ENCODE measurements around the gene KIF22.

Gene KIF22

DNA sequence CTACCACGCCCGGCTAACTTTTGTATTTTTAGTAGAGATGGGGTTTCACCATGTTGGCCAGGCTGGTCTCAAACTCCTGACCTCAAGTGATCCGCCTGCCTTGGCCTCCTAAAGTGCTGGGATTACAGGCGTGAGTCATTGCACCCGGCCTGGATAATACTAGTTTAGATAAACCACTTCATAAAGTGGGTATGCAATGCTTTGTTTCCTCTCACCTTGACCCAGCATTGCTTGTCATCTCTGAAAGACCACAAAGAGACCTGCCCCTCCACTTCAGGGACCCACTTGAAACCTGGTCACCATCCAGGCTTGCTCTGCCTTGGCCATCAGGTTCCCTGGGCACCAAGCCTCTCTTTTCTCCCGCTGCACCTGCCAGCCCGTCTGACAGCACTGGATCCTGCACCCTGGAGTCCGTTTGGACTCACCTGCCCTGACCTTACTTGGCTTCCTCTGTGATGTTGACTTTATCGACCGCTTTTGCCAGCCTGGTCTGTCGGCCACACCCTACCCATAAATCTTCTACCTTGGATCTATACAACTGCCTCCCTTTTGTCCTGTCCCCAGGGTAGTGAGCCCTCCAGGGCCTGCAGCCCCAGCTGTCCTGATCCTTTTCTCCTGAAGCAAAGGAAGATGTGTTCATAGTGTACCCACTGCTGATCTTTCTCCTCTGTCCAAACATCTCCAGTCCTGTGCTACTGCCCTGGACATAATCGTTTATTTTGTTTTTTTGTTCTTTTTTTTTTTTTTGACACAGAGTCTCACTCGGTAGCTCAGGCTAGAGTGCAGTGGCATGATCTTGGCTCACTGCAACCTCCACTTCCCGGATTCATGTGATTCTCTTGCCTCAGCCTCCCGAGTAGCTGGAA lies 25.2 kb upstream of the KIF22 start:
- Histone ChIP-seq H3K4me3 (ENCODE audit: insufficient read depth, low read length, poor library complexity, severe bottlenecking) (no peak overlapping the region), H3K4me2 (ENCODE audit: low read depth, low read length, poor library complexity, severe bottlenecking) (no peak overlapping the region), H3K79me2 (ENCODE audit: insufficient read depth, low read length) (no peaks in the 10 kb centered on the region), H2AFZ (ENCODE audit: low read depth, low read length, severe bottlenecking) (no peak overlapping the region), H3K27ac (ENCODE audit: low read depth, low read length) (no peak overlapping the region), H3F3A (ENCODE audit: insufficient read depth) (no peaks in the 10 kb centered on the region), H3K9me3 (ENCODE audit: insufficient read depth, low read length) (no peaks in the 10 kb centered on the region), H4K20me1 (ENCODE audit: low read depth, low read length) (no peaks in the 10 kb centered on the region), H3K9me2 (replicated peaks; ENCODE audit: insufficient read depth, low read length) (no peaks in the 10 kb centered on the region), H3K9ac (ENCODE audit: low read length) (no peak overlapping the region), H3K36me3 (ENCODE audit: low read length) (no peaks in the 10 kb centered on the region), H3K27me3 (ENCODE audit: low read length) (no peaks in the 10 kb centered on the region)
- TF ChIP-seq EZH2phosphoT487 (conservative IDR thresholded peaks at IDR 0.05; ENCODE audit: low read length): no peak
- TF ChIP-seq, protein P1, sequence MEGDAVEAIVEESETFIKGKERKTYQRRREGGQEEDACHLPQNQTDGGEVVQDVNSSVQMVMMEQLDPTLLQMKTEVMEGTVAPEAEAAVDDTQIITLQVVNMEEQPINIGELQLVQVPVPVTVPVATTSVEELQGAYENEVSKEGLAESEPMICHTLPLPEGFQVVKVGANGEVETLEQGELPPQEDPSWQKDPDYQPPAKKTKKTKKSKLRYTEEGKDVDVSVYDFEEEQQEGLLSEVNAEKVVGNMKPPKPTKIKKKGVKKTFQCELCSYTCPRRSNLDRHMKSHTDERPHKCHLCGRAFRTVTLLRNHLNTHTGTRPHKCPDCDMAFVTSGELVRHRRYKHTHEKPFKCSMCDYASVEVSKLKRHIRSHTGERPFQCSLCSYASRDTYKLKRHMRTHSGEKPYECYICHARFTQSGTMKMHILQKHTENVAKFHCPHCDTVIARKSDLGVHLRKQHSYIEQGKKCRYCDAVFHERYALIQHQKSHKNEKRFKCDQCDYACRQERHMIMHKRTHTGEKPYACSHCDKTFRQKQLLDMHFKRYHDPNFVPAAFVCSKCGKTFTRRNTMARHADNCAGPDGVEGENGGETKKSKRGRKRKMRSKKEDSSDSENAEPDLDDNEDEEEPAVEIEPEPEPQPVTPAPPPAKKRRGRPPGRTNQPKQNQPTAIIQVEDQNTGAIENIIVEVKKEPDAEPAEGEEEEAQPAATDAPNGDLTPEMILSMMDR (IDR thresholded peaks at IDR 0.05; ENCODE audit: insufficient read depth, low read length, poor library complexity, severe bottlenecking): no peak

DNA sequence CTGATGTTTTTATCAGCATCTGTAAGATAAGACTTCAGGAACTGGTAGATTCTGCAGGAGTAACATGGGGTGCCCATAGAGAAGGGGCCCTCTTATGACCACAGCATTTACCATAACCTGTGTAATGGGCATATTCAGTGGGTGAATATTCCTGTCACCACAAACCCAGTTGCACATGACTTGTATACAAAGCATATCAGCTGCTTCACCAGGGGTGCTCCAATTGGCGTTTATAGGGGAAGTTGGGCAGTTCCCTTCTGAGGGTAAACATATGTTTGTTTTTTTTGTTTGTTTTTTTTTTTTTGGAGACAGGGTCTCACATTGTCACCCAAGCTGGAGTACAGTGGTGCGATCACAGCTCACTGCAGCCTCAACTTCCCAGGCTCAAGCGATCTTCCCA lies 24.0 kb upstream of the KIF22 start:
- H3K9me2 ChIP-seq (replicated peaks; ENCODE audit: insufficient read depth, low read length): no peaks in the 10 kb centered on the region
- no peaks in the 10 kb centered on the region for H3F3A ChIP-seq (ENCODE audit: insufficient read depth)
- H3K4me2 ChIP-seq (ENCODE audit: low read depth, low read length, poor library complexity, severe bottlenecking): no peak overlapping the region
- no peak overlapping the region for H3K4me3 ChIP-seq (ENCODE audit: insufficient read depth, low read length, poor library complexity, severe bottlenecking)
- H4K20me1 ChIP-seq (ENCODE audit: low read depth, low read length): no peaks in the 10 kb centered on the region
- TF ChIP-seq, protein P1 (IDR thresholded peaks at IDR 0.05; ENCODE audit: insufficient read depth, low read length, poor library complexity, severe bottlenecking): no peak
- TF ChIP-seq EZH2phosphoT487 (conservative IDR thresholded peaks at IDR 0.05; ENCODE audit: low read length): no peak
- no peaks in the 10 kb centered on the region for H3K27me3 ChIP-seq (ENCODE audit: low read length)
- H3K36me3 ChIP-seq (ENCODE audit: low read length): no peaks in the 10 kb centered on the region
- no peaks in the 10 kb centered on the region for H3K9me3 ChIP-seq (ENCODE audit: insufficient read depth, low read length)
- no peak overlapping the region for H2AFZ ChIP-seq (ENCODE audit: low read depth, low read length, severe bottlenecking)
- H3K79me2 ChIP-seq (ENCODE audit: insufficient read depth, low read length): no peaks in the 10 kb centered on the region
- no peak overlapping the region for H3K9ac ChIP-seq (ENCODE audit: low read length)
- H3K27ac ChIP-seq (ENCODE audit: low read depth, low read length): no peak overlapping the region

DNA sequence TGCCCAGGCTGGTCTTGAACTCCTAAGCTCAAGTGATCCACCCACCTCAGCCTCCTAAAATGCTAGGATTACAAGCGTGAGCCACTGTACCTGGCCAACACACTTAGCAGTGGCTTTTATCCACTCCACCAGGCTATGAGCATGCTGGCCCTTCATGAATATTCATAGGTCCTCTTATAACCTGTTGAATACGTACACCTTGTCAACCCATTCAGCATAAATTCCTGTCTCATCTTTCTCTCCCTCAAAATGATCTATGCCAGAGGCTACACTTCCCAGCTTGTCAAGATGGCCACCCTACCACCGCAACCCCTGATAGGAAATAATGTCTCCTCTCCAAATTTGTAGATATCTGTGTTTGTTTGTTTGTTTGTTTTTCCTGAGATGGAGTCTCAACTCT lies 23.5 kb upstream of the KIF22 start:
- no peak overlapping the region for H3K4me2 ChIP-seq (ENCODE audit: low read depth, low read length, poor library complexity, severe bottlenecking)
- H3K9ac ChIP-seq (ENCODE audit: low read length): no peak overlapping the region
- no peaks in the 10 kb centered on the region for H3K9me2 ChIP-seq (replicated peaks; ENCODE audit: insufficient read depth, low read length)
- H3K9me3 ChIP-seq (ENCODE audit: insufficient read depth, low read length): no peaks in the 10 kb centered on the region
- H3K27ac ChIP-seq (ENCODE audit: low read depth, low read length): no peak overlapping the region
- no peaks in the 10 kb centered on the region for H3K79me2 ChIP-seq (ENCODE audit: insufficient read depth, low read length)
- H2AFZ ChIP-seq (ENCODE audit: low read depth, low read length, severe bottlenecking): no peak overlapping the region
- no peaks in the 10 kb centered on the region for H3K36me3 ChIP-seq (ENCODE audit: low read length)
- no peak for TF ChIP-seq EZH2phosphoT487 (conservative IDR thresholded peaks at IDR 0.05; ENCODE audit: low read length)
- TF ChIP-seq, protein P1 (IDR thresholded peaks at IDR 0.05; ENCODE audit: insufficient read depth, low read length, poor library complexity, severe bottlenecking): no peak
- no peaks in the 10 kb centered on the region for H4K20me1 ChIP-seq (ENCODE audit: low read depth, low read length)
- no peaks in the 10 kb centered on the region for H3F3A ChIP-seq (ENCODE audit: insufficient read depth)
- H3K27me3 ChIP-seq (ENCODE audit: low read length): no peaks in the 10 kb centered on the region
- no peak overlapping the region for H3K4me3 ChIP-seq (ENCODE audit: insufficient read depth, low read length, poor library complexity, severe bottlenecking)

All from SU-DHL-6 (cell line).